SK-N-SH (cell line): ENCODE data around the gene FAT2. TPM values are rescaled to one million over a fixed set of nuclear protein-coding genes. Genes with fewer than 3 reads are reported as not detected.

Experiments
- CTCF ChIA-PET: fragments of 300-600, 350-600 bp; formaldehyde crosslinking; extraction: SDS; loops from one replicate; lab custom pipeline; 2021; lab: Yijun Ruan, JAX
- POLR2A ChIA-PET: fragments of 350-600 bp; sonication (Branson Sonifier 250); formaldehyde crosslinking; extraction: SDS; loops from one replicate; lab custom pipeline; 2020; ENCODE audit warnings: antibody characterized with exemption, inconsistent platforms; lab: Yijun Ruan, JAX
- DNase-seq: peaks from one replicate; pipeline ENCODE4 v3.0.0; 2012
- H2AFZ ChIP-seq: fragments of 200-600 bp; sonication (generic); 2 replicates; pipeline ENCODE4 v1.8.1; 2016; ENCODE audit warnings: antibody characterized with exemption, mild to moderate bottlenecking, low read depth
- H3F3A ChIP-seq: fragments of 200-600 bp; sonication (generic); replicated peaks from 2 replicates; pipeline ENCODE3; 2016; ENCODE audit warnings: antibody characterized with exemption, mild to moderate bottlenecking; ENCODE audit not compliant: insufficient read depth
- H3K27ac ChIP-seq, 2 experiments: fragments of 200-500 bp in 1 of 2; fragments of 200-600 bp in 1 of 2; sonication (Bioruptor generic) in 1 of 2; sonication (generic), shearing (Covaris generic) in 1 of 2; 2 replicates each; pipeline versions ENCODE4 v1.5.1 to v1.6.1; 2014 to 2016; ENCODE audit warnings: low read depth in 2 of 2, inconsistent platforms in 1 of 2, low read length in 1 of 2, mild to moderate bottlenecking in 1 of 2, mixed read lengths in 1 of 2
- H3K27me3 ChIP-seq: fragments of 200-600 bp; sonication (generic), shearing (Covaris generic); 2 replicates; pipeline ENCODE4 v1.6.1; 2016; ENCODE audit warnings: mixed run types; ENCODE audit not compliant: insufficient read depth
- H3K36me3 ChIP-seq, 2 experiments: fragments of 200-500 bp in 1 of 2; fragments of 200-600 bp in 1 of 2; sonication (Bioruptor generic) in 1 of 2; sonication (generic) in 1 of 2; replicated peaks in 1 of 2; 2 replicates each; pipeline versions ENCODE3 to v1.5.1; 2014 to 2016; ENCODE audit warnings: low read length in 1 of 2, mild to moderate bottlenecking in 1 of 2; ENCODE audit not compliant: insufficient read depth in 2 of 2, control insufficient read depth in 1 of 2
- H3K4me1 ChIP-seq, 2 experiments: fragments of 200-500 bp in 1 of 2; fragments of 200-600 bp in 1 of 2; sonication (Bioruptor generic) in 1 of 2; sonication (generic), shearing (Covaris generic) in 1 of 2; 2 replicates each; pipeline versions ENCODE4 v1.5.1 to v1.6.1; 2014 to 2016; ENCODE audit warnings: low read depth in 1 of 2, low read length in 1 of 2, mixed run types in 1 of 2; ENCODE audit not compliant: insufficient read depth in 2 of 2, control insufficient read depth in 1 of 2
- H3K4me2 ChIP-seq: fragments of 200-600 bp; sonication (generic), shearing (Covaris generic); 2 replicates; pipeline ENCODE4 v1.6.1; 2017; ENCODE audit warnings: mixed run types
- H3K4me3 ChIP-seq, 2 experiments: fragments of 200-500 bp in 1 of 2; fragments of 200-600 bp in 1 of 2; sonication (Bioruptor generic) in 1 of 2; sonication (generic), shearing (Covaris generic) in 1 of 2; 2 replicates each; pipeline versions ENCODE4 v1.5.1 to v1.8.1; 2014 to 2016; ENCODE audit warnings: low read depth in 2 of 2, inconsistent platforms in 1 of 2, low read length in 1 of 2, mild to moderate bottlenecking in 1 of 2, mixed read lengths in 1 of 2, moderate library complexity in 1 of 2
- H3K79me2 ChIP-seq: fragments of 200-600 bp; sonication (generic); 2 replicates; pipeline ENCODE4 v1.8.1; 2017; ENCODE audit warnings: mild to moderate bottlenecking; ENCODE audit not compliant: insufficient read depth
- H3K9ac ChIP-seq: fragments of 200-600 bp; sonication (generic); 2 replicates; pipeline ENCODE4 v1.6.1; 2017; ENCODE audit warnings: mixed run types
- H3K9me2 ChIP-seq: fragments of 200-600 bp; sonication (generic); 2 replicates; pipeline ENCODE4 v1.6.1; 2017; ENCODE audit warnings: mixed run types
- H3K9me3 ChIP-seq: fragments of 200-600 bp; sonication (generic); 2 replicates; pipeline ENCODE4 v1.6.1; 2017; ENCODE audit warnings: mixed run types, mild to moderate bottlenecking, moderate library complexity
- H4K20me1 ChIP-seq: fragments of 200-600 bp; sonication (generic); 2 replicates; pipeline ENCODE4 v1.6.1; 2017; ENCODE audit warnings: mild to moderate bottlenecking, mixed run types; ENCODE audit not compliant: insufficient read depth
- CHD2 ChIP-seq: fragments of 150-350 bp; IDR thresholded peaks from 2 replicates; pipeline ENCODE4 v1.6.1; 2018; ENCODE audit warnings: low read length; ENCODE audit not compliant: partially characterized antibody
- CTCF ChIP-seq: fragments of 200-600 bp; sonication (generic); IDR thresholded peaks from 2 replicates; pipeline ENCODE4 v1.6.1; 2017; ENCODE audit warnings: antibody characterized with exemption, mild to moderate bottlenecking, moderate library complexity
- ELF1 ChIP-seq: IDR thresholded peaks from 2 replicates; pipeline ENCODE4 v1.4.0; 2012
- EP300 ChIP-seq, 2 experiments: IDR thresholded peaks; 2 replicates each; pipeline versions ENCODE4 v1.4.0 to v1.6.1; 2012; ENCODE audit warnings: borderline replicate concordance in 1 of 2, low read depth in 1 of 2, low read length in 1 of 2
- EZH2phosphoT487 ChIP-seq: fragments of 200-600 bp; sonication (generic); IDR thresholded peaks from 2 replicates; pipeline ENCODE4 v1.6.1; 2017; ENCODE audit warnings: low read depth, mixed run types, mild to moderate bottlenecking, antibody characterized with exemption, moderate library complexity, borderline replicate concordance
- FOSL2 ChIP-seq: IDR thresholded peaks from 2 replicates; pipeline ENCODE4 v1.4.0; 2012; ENCODE audit warnings: low read depth, mild to moderate bottlenecking, moderate library complexity, borderline replicate concordance
- FOXM1 ChIP-seq: IDR thresholded peaks from 2 replicates; pipeline ENCODE4 v1.4.0; 2012; ENCODE audit warnings: low read depth, mild to moderate bottlenecking
- GABPA ChIP-seq: IDR thresholded peaks from 2 replicates; pipeline ENCODE4 v1.4.0; 2012; ENCODE audit warnings: low read depth, mild to moderate bottlenecking
- IRF3 ChIP-seq: fragments of 150-350 bp; IDR thresholded peaks from 2 replicates; pipeline ENCODE4 v1.6.1; 2016; ENCODE audit warnings: mild to moderate bottlenecking, low read depth, low read length
- JUND ChIP-seq: IDR thresholded peaks from 2 replicates; pipeline ENCODE4 v1.4.0; 2012
- MAX ChIP-seq: IDR thresholded peaks from 2 replicates; pipeline ENCODE4 v1.4.0; 2012; ENCODE audit warnings: low read depth
- MEF2A ChIP-seq: IDR thresholded peaks from 2 replicates; pipeline ENCODE4 v1.4.0; 2012; ENCODE audit warnings: low read depth, borderline replicate concordance
- MXI1 ChIP-seq: IDR thresholded peaks from 2 replicates; pipeline ENCODE4 v1.6.1; 2012; ENCODE audit warnings: mild to moderate bottlenecking, low read depth, low read length, improper control_type of control experiment
- NFIC ChIP-seq: IDR thresholded peaks from 2 replicates; pipeline ENCODE4 v1.4.0; 2012; ENCODE audit warnings: borderline replicate concordance
- PBX3 ChIP-seq: IDR thresholded peaks from 2 replicates; pipeline ENCODE4; 2012
- SMC3 ChIP-seq: IDR thresholded peaks from 2 replicates; pipeline ENCODE4 v1.6.1; 2012; ENCODE audit warnings: low read depth, low read length, improper control_type of control experiment
- TCF12 ChIP-seq: IDR thresholded peaks from 2 replicates; pipeline ENCODE4 v1.4.0; 2012
- USF2 ChIP-seq: fragments of 150-350 bp; IDR thresholded peaks from 2 replicates; pipeline ENCODE4 v1.6.1; 2017; ENCODE audit warnings: antibody characterized with exemption, low read length, low read depth, borderline replicate concordance
- ZBTB33 ChIP-seq: IDR thresholded peaks from 2 replicates; pipeline ENCODE4 v1.4.0; 2012; ENCODE audit warnings: low read depth, borderline replicate concordance
- WGBS: methylation state at CpG from one replicate; pipeline ENCODE4 v1.1.6; 2017; ENCODE audit warnings: low lambda C conversion rate; 5-methylcytosine and 5-hydroxymethylcytosine counted together
- polyA plus RNA-seq, 3 experiments: library from polyadenylated mRNA; depleted of rRNA; stranded (reverse); fragments of >200 nt; gene quantifications; 2 replicates each; pipeline ENCODE4 v1.2.3, GENCODE V29; 2012

FAT2 gene
- polyA plus RNA-seq, 1 of the 3 experiments (the other 2 are of a cell fraction), result not detected

GRCh38 chr5:151627650-151628049 is 36.5 kb upstream of the FAT2 start:
- H2AFZ ChIP-seq, result no peak overlapping the region
- H3K36me3 ChIP-seq, result no peaks in the 10 kb centered on the region
- H3F3A ChIP-seq, result no peaks in the 10 kb centered on the region
- no peak overlapping the region for H3K4me2 ChIP-seq
- H3K27ac ChIP-seq, result no peak overlapping the region
- H3K27me3 ChIP-seq, result no peaks in the 10 kb centered on the region
- no peaks in the 10 kb centered on the region for H3K79me2 ChIP-seq
- H3K4me1 ChIP-seq, result no peaks in the 10 kb centered on the region
- POLR2A ChIA-PET, result no interaction called here
- no peak overlapping the region for H3K4me3 ChIP-seq
- no peaks in the 10 kb centered on the region for H4K20me1 ChIP-seq
- H3K9me2 ChIP-seq, result no peaks in the 10 kb centered on the region
- no peak overlapping the region for H3K9ac ChIP-seq
- H3K9me3 ChIP-seq, result no peaks in the 10 kb centered on the region
- CTCF ChIA-PET, result interaction anchor here (0.6 to 1.8 kb wide), 6 partner anchors 9 to 512 kb away, joined by 3 to 7 read pairs (median 3); partner anchors contain the start of gene SLC36A1
- no peak for TF ChIP-seq GABPA
- no peak for TF ChIP-seq NFIC
- TF ChIP-seq IRF3, result no peak
- TF ChIP-seq TCF12, result no peak
- TF ChIP-seq, all 33 proteins: peak for 0
- no peak for DNase-seq
- WGBS, result 56% methylated on average over 6 of the region's 6 CpGs

- H3K4me3 ChIP-seq, result no peak overlapping the region
- H3K27me3 ChIP-seq, result 0 out of 2 replicates have a peak, but pooled peaks cover 8% of the 10 kb centered on the region
- no peaks in the 10 kb centered on the region for H3K79me2 ChIP-seq
- CTCF ChIA-PET, result interaction anchor here (1.1 kb wide), 1 partner anchor 309 kb away, joined by 3 read pairs; no protein-coding TSS in a partner anchor
- WGBS, result 71% methylated on average over 7 of the region's 9 CpGs
- H3K4me2 ChIP-seq, result no peak overlapping the region
- no peak for TF ChIP-seq ELF1
- no peak for TF ChIP-seq ZBTB33
- TF ChIP-seq MAX, result no peak
- no peak for TF ChIP-seq FOSL2
- no peak for TF ChIP-seq EP300 (IDR thresholded peaks at IDR 0.05; ENCODE audit: borderline replicate concordance in 1 of 2, low read depth in 1 of 2, low read length in 1 of 2)
- TF ChIP-seq NFIC, result no peak
- TF ChIP-seq PBX3, result no peak
- no peak for TF ChIP-seq CTCF
- TF ChIP-seq FOXM1, result no peak
- no peak for TF ChIP-seq EZH2phosphoT487
- no peak for TF ChIP-seq MXI1
- TF ChIP-seq SMC3, result no peak
- no peak for TF ChIP-seq MEF2A
- no peak for TF ChIP-seq USF2
- no peak for TF ChIP-seq CHD2
- TF ChIP-seq JUND, result no peak
- H2AFZ ChIP-seq, result no peak overlapping the region
- no peak overlapping the region for H3K27ac ChIP-seq
- no peaks in the 10 kb centered on the region for H3K9me3 ChIP-seq
- POLR2A ChIA-PET, result no interaction called here
- H3K36me3 ChIP-seq, result no peaks in the 10 kb centered on the region
- no peaks in the 10 kb centered on the region for H3K4me1 ChIP-seq
- H3K9me2 ChIP-seq, result no peaks in the 10 kb centered on the region
- H3K9ac ChIP-seq, result no peak overlapping the region
- no peaks in the 10 kb centered on the region for H3F3A ChIP-seq
- no peaks in the 10 kb centered on the region for H4K20me1 ChIP-seq
- DNase-seq, result no peak
Observed at GRCh38 chr5:151625285-151625684, 34.2 kb upstream of the FAT2 start.
